HL-60 (cell line): ENCODE data around the gene ADAMTSL3.

Experiments
- DNase-seq, 2 experiments: peaks; one replicate each; pipeline ENCODE4 v3.0.0-alpha.2; 2010 to 2020; ENCODE audit warnings: low read depth in 1 of 2, low spot score in 1 of 2
- H3K27ac ChIP-seq: fragments of 250-450 bp; sonication (Bioruptor Pico); replicated peaks from 2 replicates; pipeline ENCODE4 v1.5.1; 2020; ENCODE audit warnings: mild to moderate bottlenecking, moderate library complexity
- H3K27me3 ChIP-seq: fragments of 250-450 bp; sonication (Bioruptor Pico); 2 replicates; pipeline ENCODE4 v1.5.1; 2021; ENCODE audit warnings: mild to moderate bottlenecking, moderate library complexity; ENCODE audit not compliant: insufficient read depth, poor library complexity, severe bottlenecking
- H3K4me3 ChIP-seq: replicated peaks from 2 replicates; pipeline ENCODE4 v1.5.1; 2011; ENCODE audit warnings: mild to moderate bottlenecking, control low read depth, low read length; ENCODE audit not compliant: insufficient read depth
- GABPA ChIP-seq: IDR thresholded peaks from 2 replicates; pipeline ENCODE4 v1.6.1; 2012; ENCODE audit warnings: low read depth
- POLR2AphosphoS5 ChIP-seq: IDR thresholded peaks from 2 replicates; pipeline ENCODE4 v1.6.1; 2012; ENCODE audit warnings: low read depth
- SPI1 ChIP-seq: IDR thresholded peaks from 2 replicates; pipeline ENCODE4 v1.6.1; 2012; ENCODE audit warnings: low read depth, mild to moderate bottlenecking, borderline replicate concordance
- TF ChIP-seq, protein P1 (sequence below): IDR thresholded peaks from one replicate; pipeline ENCODE4 v1.5.1; 2011; ENCODE audit warnings: low read length, control low read depth, inconsistent platforms; ENCODE audit not compliant: insufficient read depth
- TF ChIP-seq, protein P2 (sequence below): IDR thresholded peaks from 2 replicates; pipeline ENCODE4 v1.6.1; 2012; ENCODE audit warnings: low read depth; ENCODE audit not compliant: insufficient replicate concordance

ADAMTSL3 gene

DNA sequence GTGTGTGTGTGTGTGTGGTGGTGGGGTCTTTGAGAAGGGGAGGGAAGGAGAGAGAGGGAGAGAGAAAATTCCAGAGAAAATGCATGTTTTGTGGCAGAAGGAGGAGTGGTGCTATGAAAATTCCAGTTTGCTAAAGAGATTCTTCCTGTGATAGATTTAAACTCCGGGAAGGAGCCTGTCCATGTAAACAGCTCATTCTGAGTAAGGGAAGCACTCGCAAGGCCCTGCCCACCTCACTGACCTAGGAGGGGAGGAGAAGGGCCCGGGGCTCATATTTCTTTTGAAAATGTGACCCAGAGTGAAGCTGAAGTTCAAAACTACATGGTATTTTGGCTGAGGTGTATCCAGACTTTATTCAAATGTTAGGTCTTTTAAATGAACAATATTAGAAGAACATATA lies 41.3 kb downstream of the ADAMTSL3 start:
- Histone ChIP-seq H3K27me3 (no peaks in the 10 kb centered on the region), H3K4me3 (no peak overlapping the region), H3K27ac (no peak overlapping the region)
- TF ChIP-seq POLR2AphosphoS5 (no peak), GABPA (no peak), SPI1 (no peak)
- TF ChIP-seq, protein P1, sequence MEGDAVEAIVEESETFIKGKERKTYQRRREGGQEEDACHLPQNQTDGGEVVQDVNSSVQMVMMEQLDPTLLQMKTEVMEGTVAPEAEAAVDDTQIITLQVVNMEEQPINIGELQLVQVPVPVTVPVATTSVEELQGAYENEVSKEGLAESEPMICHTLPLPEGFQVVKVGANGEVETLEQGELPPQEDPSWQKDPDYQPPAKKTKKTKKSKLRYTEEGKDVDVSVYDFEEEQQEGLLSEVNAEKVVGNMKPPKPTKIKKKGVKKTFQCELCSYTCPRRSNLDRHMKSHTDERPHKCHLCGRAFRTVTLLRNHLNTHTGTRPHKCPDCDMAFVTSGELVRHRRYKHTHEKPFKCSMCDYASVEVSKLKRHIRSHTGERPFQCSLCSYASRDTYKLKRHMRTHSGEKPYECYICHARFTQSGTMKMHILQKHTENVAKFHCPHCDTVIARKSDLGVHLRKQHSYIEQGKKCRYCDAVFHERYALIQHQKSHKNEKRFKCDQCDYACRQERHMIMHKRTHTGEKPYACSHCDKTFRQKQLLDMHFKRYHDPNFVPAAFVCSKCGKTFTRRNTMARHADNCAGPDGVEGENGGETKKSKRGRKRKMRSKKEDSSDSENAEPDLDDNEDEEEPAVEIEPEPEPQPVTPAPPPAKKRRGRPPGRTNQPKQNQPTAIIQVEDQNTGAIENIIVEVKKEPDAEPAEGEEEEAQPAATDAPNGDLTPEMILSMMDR, result no peak
- TF ChIP-seq, protein P2, sequence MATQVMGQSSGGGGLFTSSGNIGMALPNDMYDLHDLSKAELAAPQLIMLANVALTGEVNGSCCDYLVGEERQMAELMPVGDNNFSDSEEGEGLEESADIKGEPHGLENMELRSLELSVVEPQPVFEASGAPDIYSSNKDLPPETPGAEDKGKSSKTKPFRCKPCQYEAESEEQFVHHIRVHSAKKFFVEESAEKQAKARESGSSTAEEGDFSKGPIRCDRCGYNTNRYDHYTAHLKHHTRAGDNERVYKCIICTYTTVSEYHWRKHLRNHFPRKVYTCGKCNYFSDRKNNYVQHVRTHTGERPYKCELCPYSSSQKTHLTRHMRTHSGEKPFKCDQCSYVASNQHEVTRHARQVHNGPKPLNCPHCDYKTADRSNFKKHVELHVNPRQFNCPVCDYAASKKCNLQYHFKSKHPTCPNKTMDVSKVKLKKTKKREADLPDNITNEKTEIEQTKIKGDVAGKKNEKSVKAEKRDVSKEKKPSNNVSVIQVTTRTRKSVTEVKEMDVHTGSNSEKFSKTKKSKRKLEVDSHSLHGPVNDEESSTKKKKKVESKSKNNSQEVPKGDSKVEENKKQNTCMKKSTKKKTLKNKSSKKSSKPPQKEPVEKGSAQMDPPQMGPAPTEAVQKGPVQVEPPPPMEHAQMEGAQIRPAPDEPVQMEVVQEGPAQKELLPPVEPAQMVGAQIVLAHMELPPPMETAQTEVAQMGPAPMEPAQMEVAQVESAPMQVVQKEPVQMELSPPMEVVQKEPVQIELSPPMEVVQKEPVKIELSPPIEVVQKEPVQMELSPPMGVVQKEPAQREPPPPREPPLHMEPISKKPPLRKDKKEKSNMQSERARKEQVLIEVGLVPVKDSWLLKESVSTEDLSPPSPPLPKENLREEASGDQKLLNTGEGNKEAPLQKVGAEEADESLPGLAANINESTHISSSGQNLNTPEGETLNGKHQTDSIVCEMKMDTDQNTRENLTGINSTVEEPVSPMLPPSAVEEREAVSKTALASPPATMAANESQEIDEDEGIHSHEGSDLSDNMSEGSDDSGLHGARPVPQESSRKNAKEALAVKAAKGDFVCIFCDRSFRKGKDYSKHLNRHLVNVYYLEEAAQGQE, result no peak
- DNase-seq, result no peak

DNA sequence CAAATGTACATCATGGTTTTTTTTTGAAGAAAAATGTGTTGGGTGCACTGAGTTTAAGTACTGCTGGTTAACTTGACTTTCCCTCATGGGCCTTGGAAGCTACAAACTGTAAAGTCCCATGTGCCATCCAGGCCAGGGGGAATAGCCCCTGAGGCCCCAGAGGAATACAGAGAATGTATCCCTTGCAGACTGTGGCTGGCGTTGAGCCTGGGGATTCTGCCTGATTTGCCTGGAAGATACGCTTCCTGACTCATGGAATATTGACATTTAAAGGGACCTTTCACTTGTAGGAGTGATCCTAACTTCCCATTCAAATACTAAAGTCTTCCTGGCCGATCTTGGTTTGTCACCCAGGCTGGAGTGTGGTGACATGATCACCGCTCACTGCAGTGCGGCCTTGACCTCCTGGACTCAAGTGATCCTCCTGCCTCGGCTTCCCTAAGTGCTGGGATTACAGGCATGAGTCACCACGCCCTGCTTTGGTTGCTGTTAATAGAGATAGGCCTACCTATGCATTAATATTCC lies 42.0 kb downstream of the ADAMTSL3 start:
- H3K27ac ChIP-seq, result no peak overlapping the region
- TF ChIP-seq SPI1 (no peak), POLR2AphosphoS5 (no peak), GABPA (no peak)
- TF ChIP-seq, protein P1, result no peak
- TF ChIP-seq, protein P2, result no peak
- no peak overlapping the region for H3K4me3 ChIP-seq
- H3K27me3 ChIP-seq, result no peaks in the 10 kb centered on the region
- no peak for DNase-seq

DNA sequence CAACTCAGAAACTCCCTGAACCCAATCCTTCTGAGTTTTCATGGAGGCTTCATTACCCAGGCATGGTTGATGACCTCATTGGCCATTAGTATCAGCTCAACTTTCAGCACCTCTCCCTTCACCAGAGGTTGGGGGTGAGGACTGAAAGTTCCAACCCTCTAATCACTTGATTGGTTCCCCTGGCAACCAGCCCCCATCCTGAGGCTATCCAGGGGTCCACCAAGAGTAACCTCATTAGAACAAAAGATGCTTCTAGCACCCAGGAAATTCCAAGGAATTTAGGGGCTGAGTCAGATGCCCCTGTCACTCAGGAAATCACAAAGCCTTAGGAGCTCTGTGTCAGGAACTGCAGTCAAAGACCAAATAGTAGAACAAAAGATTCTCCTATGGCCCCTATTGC lies 43.8 kb downstream of the ADAMTSL3 start:
- no peak overlapping the region for H3K4me3 ChIP-seq
- TF ChIP-seq GABPA (no peak), SPI1 (no peak), POLR2AphosphoS5 (no peak)
- TF ChIP-seq, protein P1, result no peak
- TF ChIP-seq, protein P2, result no peak
- no peak for DNase-seq
- H3K27ac ChIP-seq, result no peak overlapping the region
- no peaks in the 10 kb centered on the region for H3K27me3 ChIP-seq
